Measurements from ENCODE around the gene ADNP.

Gene ADNP

DNA sequence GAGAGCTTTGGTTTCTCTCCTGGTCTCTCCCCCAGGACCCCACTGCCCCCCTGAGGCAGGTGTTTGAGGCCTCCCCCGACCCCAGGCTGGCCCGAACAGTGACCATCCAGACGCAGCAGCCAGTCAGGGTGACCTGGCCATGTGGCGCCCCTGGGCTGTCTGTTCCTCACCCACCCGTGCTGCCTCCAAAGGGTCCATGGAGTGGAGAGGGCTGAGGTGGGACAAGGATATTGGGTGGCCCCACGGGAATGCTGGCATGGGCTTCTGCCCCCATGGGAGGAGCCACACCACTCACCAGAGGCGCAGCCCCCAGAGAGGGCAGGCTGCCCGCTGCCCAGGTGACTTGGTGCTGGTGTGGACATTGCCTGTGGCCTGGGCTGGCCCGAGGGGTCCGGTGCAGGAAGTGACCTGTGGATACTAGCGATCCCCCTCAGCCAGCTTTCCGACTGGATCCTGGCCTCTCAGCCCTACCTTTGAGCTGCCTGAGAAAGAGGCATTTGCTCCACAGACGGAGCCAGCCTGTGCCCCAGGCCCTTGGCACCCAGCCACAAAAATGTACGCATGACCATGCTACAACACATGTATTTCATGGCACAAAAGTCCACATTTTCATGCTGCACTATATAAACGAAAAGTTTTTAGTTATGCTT lies 85.5 kb downstream of the ADNP start:
- no peak for DNase-seq

DNA sequence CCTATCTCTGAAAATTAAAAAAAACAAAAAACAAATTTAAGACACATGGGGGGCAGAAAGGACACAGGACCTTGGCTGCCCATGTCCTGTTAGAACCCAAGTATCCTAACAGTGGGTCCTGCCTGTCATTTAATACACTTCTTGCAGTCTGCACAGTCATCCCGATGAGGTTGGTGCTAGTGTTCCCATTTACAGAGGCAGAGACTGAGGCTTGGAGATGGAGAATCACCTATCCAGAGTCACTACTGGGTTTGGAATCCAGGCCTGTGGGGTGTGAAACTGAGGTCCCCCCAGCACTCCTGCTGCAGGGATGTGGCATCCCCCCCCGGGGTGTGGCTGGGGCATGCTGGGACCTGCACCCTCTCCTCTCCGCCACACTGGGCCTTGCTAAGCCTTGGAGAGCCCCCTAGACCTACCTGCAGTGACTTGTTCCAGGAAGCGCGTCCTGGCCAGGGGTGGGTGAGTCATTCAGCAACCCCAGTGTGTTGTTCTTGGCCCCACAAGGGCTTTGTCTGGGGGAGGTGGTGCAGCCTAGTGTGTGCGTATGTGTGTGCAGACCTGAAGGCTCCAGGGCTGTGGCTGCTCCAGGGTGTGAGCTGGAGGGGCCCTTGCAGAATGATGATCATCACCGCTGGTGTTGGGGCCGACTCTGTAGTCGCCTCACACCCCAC lies 86.7 kb downstream of the ADNP start:
- DNase-seq: no peak

DNA sequence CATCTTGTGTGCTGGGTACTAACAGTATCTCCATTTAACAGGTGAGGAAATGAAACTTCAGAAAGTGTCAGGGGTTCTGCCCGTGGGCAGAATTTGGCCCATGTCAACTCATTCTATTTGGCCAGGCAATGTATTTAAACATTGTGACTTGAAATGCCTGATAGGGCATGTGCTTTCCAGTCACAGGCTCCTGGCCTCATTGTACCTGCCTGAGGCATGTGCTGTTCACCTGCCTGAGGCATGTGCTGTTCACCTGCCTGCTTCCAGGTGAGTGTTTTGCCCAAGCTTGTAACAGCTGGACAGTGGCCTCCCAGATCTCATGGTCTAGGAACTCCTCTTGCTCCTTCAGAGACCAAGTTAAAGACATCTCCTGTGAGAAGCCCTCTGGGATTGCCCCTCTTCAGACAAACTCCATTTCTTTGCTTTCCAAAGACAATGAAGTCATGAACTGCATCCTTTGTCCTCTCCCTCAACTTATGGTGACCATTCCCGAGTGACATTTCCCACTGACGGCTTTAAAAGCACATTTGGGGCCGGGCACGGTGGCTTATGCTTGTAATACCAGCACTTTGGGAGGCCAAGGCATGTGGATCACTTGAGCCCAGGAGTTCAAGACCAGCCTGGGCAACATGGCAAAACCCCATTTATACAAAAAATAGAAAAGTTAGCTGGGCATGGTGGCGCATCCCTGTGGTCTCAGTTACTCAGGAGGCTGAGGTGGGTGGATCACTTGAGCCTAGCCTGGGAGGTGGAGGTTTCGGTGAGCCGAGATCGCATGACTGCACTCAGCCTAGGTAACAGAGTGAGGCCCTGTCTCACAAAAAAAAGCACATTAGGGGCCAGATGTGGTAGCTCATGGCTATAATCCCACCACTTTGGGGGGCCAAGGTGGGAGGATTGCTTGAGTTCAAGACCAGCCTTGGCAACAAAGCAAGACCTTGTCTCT lies 87.6 kb downstream of the ADNP start:
- no peak for DNase-seq

DNA sequence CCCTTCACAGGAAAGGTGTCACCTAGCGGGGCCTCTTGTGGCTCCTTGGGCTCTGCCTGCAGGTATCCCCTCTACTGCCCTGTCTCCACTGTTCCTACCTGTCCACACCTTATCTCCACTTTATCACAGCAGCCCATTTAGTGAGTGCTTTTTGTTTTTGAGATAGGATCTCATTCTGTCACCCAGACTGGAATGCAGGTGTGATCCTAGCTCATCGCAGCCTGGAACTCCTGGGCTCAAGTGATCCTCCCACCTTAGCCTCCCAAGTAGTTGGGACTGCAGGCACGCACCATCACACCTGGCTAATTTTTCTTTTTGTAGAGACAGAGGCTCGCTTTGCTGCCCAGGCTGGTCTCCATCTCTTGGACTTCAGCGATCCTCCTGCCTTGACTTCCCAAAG lies 88.4 kb downstream of the ADNP start:
- DNase-seq: no peak

All from NCI-H2029 (cell line).